EL (cell line): ENCODE measurements around the gene CDSN.
A peak's percentile ranks its signal among the peaks of the same experiment; 100 is the strongest.
"Not testable (repeated sequence)": the region's sequence is repeated elsewhere in the genome, so short reads cannot be mapped to it uniquely, and the experiment has no call there.

Experiments
- DNase-seq: peaks from one replicate; pipeline ENCODE4 v3.0.0-alpha.2; 2016

Gene CDSN

GRCh38 chr6:31120151-31120915, at the start of gene CDSN:
TSS of gene CDSN (minus strand) at chr6:31120446. CDS start at chr6:31120419, 27 bp downstream.
- DNase-seq: no peak

- DNase-seq: peak; percentile 28
Observed at GRCh38 chr6:31169123-31169857, 49.0 kb upstream of the CDSN start.

- no peak for DNase-seq
Observed at GRCh38 chr6:31168606-31169005, 48.4 kb upstream of the CDSN start.

GRCh38 chr6:31165986-31166385, 45.7 kb upstream of the CDSN start:
- no peak for DNase-seq

GRCh38 chr6:31165064-31165832, 45.0 kb upstream of the CDSN start:
- not testable (repeated sequence) for DNase-seq

GRCh38 chr6:31164475-31165063, 44.3 kb upstream of the CDSN start:
- DNase-seq: not testable (repeated sequence)

GRCh38 chr6:31163922-31164321, 43.7 kb upstream of the CDSN start:
- DNase-seq: no peak

- DNase-seq: no peak
Observed at GRCh38 chr6:31162463-31163165, 42.4 kb upstream of the CDSN start.

- DNase-seq: no peak
Observed at GRCh38 chr6:31161216-31162126, 41.2 kb upstream of the CDSN start.

- peak; percentile 50 for DNase-seq
Observed at GRCh38 chr6:31158863-31159855, 38.9 kb upstream of the CDSN start.

- DNase-seq: peak; percentile 100
Observed at GRCh38 chr6:31158140-31158862, 38.1 kb upstream of the CDSN start, which contains the start of gene TCF19. TSS of gene TCF19 (plus strand) at chr6:31158589. CDS start at chr6:31159470, 881 bp downstream.

GRCh38 chr6:31157513-31158139, 37.4 kb upstream of the CDSN start, which contains the start of gene CCHCR1:
TSS of gene CCHCR1 (minus strand) at chr6:31157802. CDS start at chr6:31157600, 202 bp downstream.
- DNase-seq: no peak

- DNase-seq: no peak
Observed at GRCh38 chr6:31156641-31157040, 36.4 kb upstream of the CDSN start.

- DNase-seq: no peak
Observed at GRCh38 chr6:31154436-31154835, 34.2 kb upstream of the CDSN start.

- no peak for DNase-seq
Observed at GRCh38 chr6:31152781-31153180, 32.5 kb upstream of the CDSN start.

- no peak for DNase-seq
Observed at GRCh38 chr6:31149827-31150447, 29.7 kb upstream of the CDSN start.

- no peak for DNase-seq
Observed at GRCh38 chr6:31145386-31145785, 25.1 kb upstream of the CDSN start.

GRCh38 chr6:31144970-31145340, 24.7 kb upstream of the CDSN start:
- DNase-seq: no peak
